KG1 (cell line): ENCODE measurements around the gene LGALS3BP.
"Not testable (repeated sequence)": the region's sequence is repeated elsewhere in the genome, so short reads cannot be mapped to it uniquely, and the experiment has no call there.

ENCODE experiments used
- DNase-seq: peaks from one replicate; lab custom pipeline; 2025; lab: John Stamatoyannopoulos, UW

LGALS3BP gene

DNA sequence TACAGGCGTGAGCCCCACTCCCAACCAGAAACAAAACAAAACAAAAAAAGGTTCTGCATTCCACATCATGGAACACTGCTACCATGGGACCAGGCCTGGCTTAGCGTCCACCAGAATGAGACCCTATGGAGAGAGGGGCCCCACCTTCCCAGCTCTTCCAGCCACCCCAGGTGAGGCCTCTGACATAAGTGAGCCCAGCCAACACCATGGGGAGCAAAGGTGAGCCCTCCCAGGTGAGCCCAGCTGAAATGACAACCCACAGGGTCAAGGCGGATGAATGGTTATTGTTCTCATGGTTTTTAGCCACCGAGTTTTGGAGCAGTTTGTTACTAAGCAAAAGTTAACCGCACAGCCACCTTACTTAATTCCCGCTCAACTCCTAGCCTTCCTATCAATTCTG is 16.3 kb downstream of the LGALS3BP start:
- DNase-seq, result no peak

- not testable (repeated sequence) for DNase-seq
Measured at GRCh38 chr17:78962984-78963348, 16.8 kb downstream of the LGALS3BP start.

DNA sequence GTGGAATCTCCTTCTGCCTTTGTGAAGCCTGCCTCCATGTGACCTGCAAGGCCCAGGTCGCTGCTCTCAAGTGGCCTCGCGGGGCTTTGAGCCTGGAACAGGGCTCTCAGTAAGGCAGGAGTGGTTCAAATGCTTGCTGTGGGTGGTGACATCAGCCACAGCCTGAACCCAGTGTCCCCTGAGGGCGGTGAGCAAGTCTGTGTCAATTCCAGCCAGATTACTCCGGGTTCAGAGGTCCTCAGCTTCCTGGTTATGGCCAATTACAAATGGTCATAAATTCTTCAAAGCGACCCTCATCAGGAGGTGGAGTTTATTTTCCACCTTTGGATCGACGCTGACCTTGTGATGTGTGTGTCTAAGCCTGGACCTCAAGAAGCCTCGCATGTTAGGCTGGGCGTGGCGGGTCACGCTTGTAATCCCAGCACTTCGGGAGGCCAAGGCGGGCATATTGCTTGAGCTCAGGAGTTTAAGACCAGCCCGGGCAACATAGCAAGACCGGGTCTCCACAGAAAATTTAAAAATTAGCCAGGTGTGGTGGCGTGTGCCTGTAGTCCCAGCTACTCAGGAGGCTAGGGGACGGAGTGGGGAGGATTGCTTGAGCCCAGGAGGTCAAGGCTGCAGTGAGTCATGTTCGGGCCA is 17.3 kb downstream of the LGALS3BP start:
- no peak for DNase-seq

DNA sequence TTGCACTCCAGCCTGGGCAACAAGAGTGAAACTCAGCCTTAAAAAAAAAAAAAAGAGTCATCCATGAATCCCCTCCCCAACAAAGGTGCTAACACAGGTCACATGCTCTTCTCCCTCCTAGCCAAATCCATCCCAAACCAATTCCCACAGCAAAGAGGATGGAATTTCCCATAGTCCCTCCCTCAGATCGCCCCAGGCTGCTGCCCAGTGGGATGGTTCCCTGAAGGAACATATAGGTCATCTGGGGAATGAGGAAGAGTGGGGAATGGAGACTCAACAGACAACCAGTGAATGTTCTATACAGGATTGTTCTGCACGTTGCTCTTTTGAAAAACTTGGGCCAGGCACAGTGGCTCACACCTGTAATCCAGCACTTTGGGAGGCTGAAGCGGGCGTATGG is 18.2 kb downstream of the LGALS3BP start:
- DNase-seq, result no peak

GRCh38 chr17:78960928-78961327 is 18.8 kb downstream of the LGALS3BP start:
- no peak for DNase-seq

GRCh38 chr17:78959803-78960202 is 19.9 kb downstream of the LGALS3BP start:
- DNase-seq, result no peak

- no peak for DNase-seq
Measured at GRCh38 chr17:78958641-78959127, 21.0 kb downstream of the LGALS3BP start.

- no peak for DNase-seq
Measured at GRCh38 chr17:78957128-78957527, 22.6 kb downstream of the LGALS3BP start.

GRCh38 chr17:78956254-78956653 is 23.5 kb downstream of the LGALS3BP start:
- DNase-seq, result no peak

DNA sequence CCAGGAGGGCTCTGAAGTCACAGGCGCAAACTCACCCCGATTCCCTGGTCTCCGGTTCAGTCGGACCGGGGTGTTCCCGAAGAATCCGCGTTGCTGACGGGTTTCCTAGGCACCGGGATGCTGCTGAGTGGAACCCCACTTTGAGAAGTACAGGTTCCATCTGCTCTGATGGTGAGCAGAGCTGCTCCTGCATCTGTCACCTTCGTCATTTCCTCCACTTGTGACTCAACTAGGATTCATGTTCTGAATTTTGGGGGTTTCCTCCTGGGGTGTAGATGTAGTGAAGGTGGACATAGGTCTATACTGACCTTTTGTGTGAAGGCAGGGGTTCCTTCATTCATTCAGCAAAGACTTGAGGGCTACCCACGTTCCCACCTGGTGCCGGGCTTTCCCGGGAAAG is 25.0 kb downstream of the LGALS3BP start:
- no peak for DNase-seq

GRCh38 chr17:78953356-78954350 is 26.1 kb downstream of the LGALS3BP start:
- no peak for DNase-seq

DNA sequence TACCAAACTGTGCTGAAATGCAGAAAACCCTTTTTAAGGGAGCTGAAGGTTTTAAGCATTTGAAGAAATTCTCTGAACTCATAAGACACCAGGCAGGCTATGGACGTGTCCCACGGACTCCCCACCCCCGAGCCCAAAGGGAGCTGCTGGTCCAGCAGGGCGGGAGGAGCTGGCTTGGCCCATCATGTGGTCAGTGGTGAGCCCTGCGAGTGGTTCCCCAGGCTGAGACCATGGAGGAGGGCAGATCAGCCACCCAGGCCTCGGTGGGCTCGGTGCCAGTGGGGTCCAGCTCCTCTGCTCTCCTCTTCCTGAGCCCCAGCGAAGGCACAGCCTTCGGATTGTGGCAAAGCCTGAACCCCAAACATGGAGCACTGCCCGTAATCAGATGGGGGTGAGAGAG is 27.0 kb downstream of the LGALS3BP start:
- DNase-seq, result no peak

DNA sequence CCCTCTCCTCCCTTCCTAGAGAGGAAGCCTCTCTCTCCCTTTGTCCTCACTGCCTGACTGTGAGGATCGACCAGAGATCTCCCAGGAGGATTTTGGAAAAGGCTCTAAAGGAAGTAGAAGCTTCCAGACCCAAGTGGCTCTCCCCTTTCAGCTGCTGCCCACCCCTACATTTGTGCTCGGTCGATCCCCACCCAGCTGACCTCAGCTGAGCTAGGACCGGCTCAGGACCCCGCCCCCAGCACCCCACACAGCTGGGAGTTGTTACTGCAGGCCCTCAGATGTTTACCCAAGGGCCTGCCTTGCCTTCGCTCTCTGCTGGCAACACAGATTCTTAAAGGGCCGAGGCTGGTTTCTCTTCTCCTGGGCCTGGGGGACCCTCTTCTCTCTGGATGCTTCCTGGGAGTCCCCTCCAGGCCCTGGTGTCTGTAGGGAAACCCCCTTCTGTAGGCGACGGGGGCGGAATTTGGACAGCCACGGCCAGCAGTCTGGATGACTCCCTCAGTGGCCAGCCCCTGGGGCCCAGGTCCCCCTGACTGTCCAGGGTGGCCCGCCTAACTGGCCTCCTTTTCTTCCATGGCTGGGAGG is 27.7 kb downstream of the LGALS3BP start:
- no peak for DNase-seq

DNA sequence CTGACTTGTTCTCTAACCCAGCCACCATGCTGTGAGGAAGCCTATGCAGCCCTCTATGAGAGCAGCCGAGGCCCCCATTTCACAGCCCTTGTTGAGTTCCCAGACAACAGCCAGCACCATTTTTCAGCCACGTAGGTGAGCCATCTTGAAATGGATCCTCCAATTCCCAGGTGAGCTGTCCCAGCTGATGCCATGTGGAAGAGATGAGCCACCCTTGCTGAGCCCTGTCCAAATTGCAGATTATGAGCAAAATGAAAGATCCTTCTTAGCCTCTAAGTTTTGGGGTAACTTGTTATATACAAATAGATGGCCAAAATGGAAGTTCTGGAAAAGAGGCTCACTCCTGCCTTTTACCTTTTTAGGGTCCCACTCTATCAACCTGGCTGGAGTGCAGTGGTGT is 28.9 kb downstream of the LGALS3BP start:
- no peak for DNase-seq

DNA sequence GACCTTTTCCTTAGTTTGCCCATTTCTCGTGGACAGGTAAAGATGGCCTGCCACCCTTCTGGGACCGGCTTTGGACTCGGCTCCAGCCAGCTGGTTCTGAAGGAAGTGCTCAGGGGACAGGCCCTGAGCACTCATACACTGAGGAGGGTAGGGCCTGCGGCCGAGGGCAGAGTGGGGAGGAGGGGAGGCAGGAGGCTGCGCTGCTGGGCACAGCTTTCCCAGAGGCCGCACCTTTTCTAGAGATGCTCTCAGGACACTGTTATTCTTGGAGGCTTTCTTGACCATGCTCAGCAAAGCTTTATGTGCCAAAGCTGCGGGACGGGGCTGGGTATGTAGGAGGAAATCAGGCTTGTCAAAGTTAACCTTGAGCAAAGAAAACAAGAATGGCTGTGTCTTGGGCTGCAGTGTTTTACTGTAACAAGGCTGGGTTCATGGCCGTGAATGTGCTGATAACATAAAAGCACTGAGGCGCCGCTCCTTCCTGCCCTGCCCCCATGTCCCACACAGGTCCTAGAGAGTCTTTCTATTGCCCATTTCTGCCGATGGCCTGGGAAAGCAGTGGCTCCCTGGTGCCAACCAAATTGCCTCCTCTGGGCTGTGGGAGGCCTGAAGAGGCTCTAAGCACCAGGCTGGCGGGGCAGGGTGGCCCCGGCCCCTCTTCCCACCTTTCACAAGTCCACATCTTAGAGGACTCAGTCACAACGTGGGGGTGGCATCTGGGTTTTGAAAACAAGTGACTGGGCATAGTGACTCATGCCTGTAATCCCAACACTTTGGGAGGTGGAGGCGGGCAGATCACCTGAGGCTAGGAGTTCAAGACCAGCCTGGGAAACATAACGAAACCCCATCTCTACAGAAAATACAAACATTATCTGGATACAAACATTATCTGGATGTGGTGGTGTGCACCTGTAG is 32.2 kb downstream of the LGALS3BP start:
- no peak for DNase-seq

DNA sequence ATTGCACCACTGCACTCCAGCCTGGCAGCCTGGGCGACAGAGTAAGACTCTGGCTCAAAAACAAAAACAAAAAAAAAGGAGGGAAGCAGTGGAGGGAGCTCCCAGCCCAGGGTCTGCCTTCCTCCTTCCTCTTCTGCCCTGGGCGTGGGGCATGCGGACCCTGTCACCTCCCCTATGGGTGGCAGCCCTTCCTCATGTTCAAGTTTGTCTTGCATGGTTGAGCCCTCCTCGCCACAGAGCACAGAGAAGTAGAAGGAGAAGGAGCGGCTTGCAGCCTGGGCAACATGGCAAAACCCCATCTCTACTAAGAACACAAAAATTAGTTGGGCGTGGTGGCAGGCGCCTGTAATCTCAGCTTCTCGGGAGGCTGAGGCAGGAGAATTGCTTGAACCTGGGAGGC is 33.1 kb downstream of the LGALS3BP start:
- DNase-seq, result no peak

DNA sequence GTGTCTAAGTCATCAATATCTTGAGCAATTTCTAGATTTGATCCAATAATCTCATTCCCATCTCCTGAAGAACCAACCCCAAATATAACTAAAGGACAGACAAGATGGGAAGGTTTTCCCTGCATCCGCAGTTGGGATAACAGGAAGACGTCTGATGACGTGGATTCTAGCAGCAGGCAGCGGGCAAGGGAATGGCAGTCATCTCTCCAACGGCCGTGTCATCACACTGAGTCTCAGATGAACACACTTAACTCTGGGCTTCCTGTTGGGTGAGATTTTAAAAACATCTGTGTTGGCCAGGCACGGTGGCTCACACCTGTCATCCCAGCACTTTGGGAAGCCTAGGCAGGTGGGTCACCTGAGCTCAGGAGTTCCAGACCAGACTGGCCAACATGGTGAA is 33.6 kb downstream of the LGALS3BP start:
- DNase-seq, result no peak

DNA sequence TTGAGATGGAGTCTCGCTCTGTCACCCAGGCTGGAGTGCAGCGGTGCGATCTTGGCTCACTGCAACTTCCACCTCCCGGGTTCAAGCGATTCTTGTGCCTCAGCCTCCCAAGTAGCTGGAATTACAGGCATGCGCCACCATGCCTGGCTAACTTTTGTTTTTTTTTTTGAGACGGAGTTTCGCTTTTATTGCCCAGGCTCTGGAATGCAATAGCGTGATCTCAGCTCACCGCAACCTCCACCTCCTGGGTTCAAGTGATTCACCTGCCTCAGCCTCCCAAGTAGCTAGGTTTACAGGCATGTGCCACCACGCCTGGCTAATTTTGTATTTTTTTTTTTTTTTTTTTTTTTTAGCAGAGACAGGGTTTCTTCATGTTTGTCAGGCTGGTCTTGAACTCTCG is 34.3 kb downstream of the LGALS3BP start:
- not testable (repeated sequence) for DNase-seq

- DNase-seq, result no peak
Measured at GRCh38 chr17:78944956-78945355, 34.8 kb downstream of the LGALS3BP start.

- DNase-seq, result no peak
Measured at GRCh38 chr17:78944026-78944425, 35.7 kb downstream of the LGALS3BP start.

DNA sequence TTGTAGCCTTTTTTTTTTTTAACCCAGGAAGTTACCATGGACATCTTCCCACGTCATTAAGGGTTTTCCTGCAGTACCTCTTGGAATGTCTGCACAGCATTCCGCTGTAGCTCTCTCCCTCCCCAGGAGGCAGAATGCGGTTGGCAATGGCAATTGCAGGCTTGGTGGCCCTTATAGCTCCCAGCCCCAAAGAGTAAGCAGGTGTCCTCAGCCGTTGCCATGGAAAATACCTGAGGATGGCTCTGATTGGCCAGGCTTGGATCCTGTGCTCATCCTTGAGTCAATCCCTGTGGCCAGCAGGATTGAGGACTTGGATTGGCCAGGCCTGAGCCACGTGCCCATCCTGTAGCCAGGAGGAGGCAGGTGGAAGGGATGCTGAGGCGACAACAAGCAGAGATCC is 39.0 kb downstream of the LGALS3BP start:
- no peak for DNase-seq

DNA sequence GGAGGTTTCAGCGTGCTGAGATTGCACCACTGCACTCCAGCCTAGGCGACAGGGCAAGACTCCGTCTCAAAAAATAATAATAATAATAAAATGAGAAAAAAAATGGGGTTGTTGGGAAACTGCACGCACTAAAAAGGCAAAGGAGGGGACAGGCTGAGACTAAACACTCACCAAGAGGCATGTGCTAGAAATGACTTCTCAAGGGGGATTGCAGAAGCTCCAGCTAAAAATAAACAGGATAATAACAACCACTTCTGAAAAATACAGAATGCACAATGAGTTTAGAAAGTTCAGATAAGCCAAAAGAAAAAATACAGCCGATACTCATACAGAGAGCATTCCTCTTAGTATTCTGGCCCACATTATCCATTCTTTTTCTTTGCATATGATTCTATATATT is 39.5 kb downstream of the LGALS3BP start:
- DNase-seq, result no peak
